C4-2B (cell line): ENCODE results near the gene ZNF780A.

Source experiments
- CTCF ChIP-seq: fragments of 450-650 bp; conservative IDR thresholded peaks from 2 replicates; pipeline ENCODE4 v1.5.1; 2017; ENCODE audit warnings: mild to moderate bottlenecking
- ZFX ChIP-seq: fragments of 450-650 bp; IDR thresholded peaks from 2 replicates; pipeline ENCODE4 v1.6.1; 2017

- no peak for TF ChIP-seq CTCF
- no peak for TF ChIP-seq ZFX
Measured at GRCh38 chr19:40130013-40130412, 39.3 kb upstream of the ZNF780A start.
